ENCODE measurements around the gene NPAT. TPM values are rescaled to one million over a fixed set of nuclear protein-coding genes. Genes with fewer than 3 reads are reported as not detected.

Gene NPAT
- polyA plus RNA-seq (2013, experiment 1 of 2) = 9.8 TPM
- polyA plus RNA-seq (2013, experiment 2 of 2) = 10.2 TPM

- peak within 1 kb of the TSS; percentile 49 for H4K91ac ChIP-seq (ENCODE audit: low read depth, low read length, poor library complexity)
- H3K4me3 ChIP-seq (ENCODE audit: low read length in 2 of 2) = peak within 1 kb of the TSS; percentile 69 to 96
- no peaks in the 10 kb centered on the region for H3K27me3 ChIP-seq (ENCODE audit: control insufficient read depth in 3 of 3, insufficient read depth in 3 of 3, low read depth in 1 of 3, low read length in 3 of 3)
- peaks cover 7 to 22% of the 10 kb centered on the region in 2 donors for H3K4me1 ChIP-seq (ENCODE audit: control insufficient read depth in 2 of 2, insufficient read depth in 1 of 2, low read depth in 1 of 2, low read length in 2 of 2)
- no peak within 1 kb of the TSS for H2BK120ac ChIP-seq (ENCODE audit: low read depth, low read length)
- H2AK5ac ChIP-seq (ENCODE audit: low read depth, low read length) = no peak within 1 kb of the TSS
- H3K9ac ChIP-seq (ENCODE audit: low read depth, low read length, poor library complexity) = peak within 1 kb of the TSS; percentile 96
- H3K36me3 ChIP-seq (replicated peaks in 1 of 2; ENCODE audit: control insufficient read depth in 2 of 2, insufficient read depth in 2 of 2, low read length in 2 of 2) = peaks cover 0 to 41% of the 10 kb centered on the region in 2 donors
- H3K14ac ChIP-seq (ENCODE audit: low read length) = peak within 1 kb of the TSS; percentile 61
- peak within 1 kb of the TSS; percentile 97 for H3K18ac ChIP-seq (ENCODE audit: low read length)
- H3K27ac ChIP-seq (replicated peaks; ENCODE audit: low read length) = peak within 1 kb of the TSS; percentile 99
- no peak within 1 kb of the TSS for H4K8ac ChIP-seq (ENCODE audit: low read depth, low read length)
- no peak within 1 kb of the TSS for H2BK12ac ChIP-seq (ENCODE audit: low read length)
- H3K4ac ChIP-seq (ENCODE audit: low read length) = no peak within 1 kb of the TSS
- H3K23ac ChIP-seq (ENCODE audit: low read depth, low read length, poor library complexity) = peak within 1 kb of the TSS; percentile 94
- H2BK15ac ChIP-seq (ENCODE audit: low read length) = no peak within 1 kb of the TSS
- peak within 1 kb of the TSS; percentile 92 for H3K4me2 ChIP-seq (ENCODE audit: insufficient read depth, low read length, poor library complexity, severe bottlenecking)
- H3K79me1 ChIP-seq (ENCODE audit: low read depth, low read length) = no peaks in the 10 kb centered on the region
- WGBS, 2 donors (ENCODE audit: extremely low coverage in 2 of 2, insufficient read length in 2 of 2, insufficient replicate concordance in 1 of 2) = no CpG with 5 or more reads among the region's 70 CpGs
- H2AFZ ChIP-seq (ENCODE audit: low read length) = peak within 1 kb of the TSS; percentile 88
- DNase-seq (ENCODE audit: low spot score) = peak; percentile 99
- H2BK5ac ChIP-seq (ENCODE audit: low read length) = peak within 1 kb of the TSS; percentile 63
- H3K9me3 ChIP-seq (replicated peaks in 1 of 2; ENCODE audit: control insufficient read depth in 2 of 2, insufficient read depth in 1 of 2, low read depth in 1 of 2, low read length in 2 of 2) = no peaks in the 10 kb centered on the region
Measured at GRCh38 chr11:108222574-108223347, at the start of gene NPAT, which contains the start of gene ATM. Gene NPAT, minus strand, starts transcription at chr11:108222638. Its CDS starts 102 bp downstream, at chr11:108222536. Gene ATM, plus strand, starts transcription at chr11:108223067. Its CDS starts 4,558 bp downstream, at chr11:108227625.

GRCh38 chr11:108269583-108269982 is 47.1 kb upstream of the NPAT start:
- no peak overlapping the region for H2BK15ac ChIP-seq (ENCODE audit: low read length)
- no peak overlapping the region for H2AFZ ChIP-seq (ENCODE audit: low read length)
- no peak overlapping the region for H4K91ac ChIP-seq (ENCODE audit: low read depth, low read length, poor library complexity)
- no peak overlapping the region for H3K4me3 ChIP-seq (ENCODE audit: low read length in 2 of 2)
- H2AK5ac ChIP-seq (ENCODE audit: low read depth, low read length) = no peak overlapping the region
- peaks cover 7 to 68% of the 10 kb centered on the region in 2 donors for H3K36me3 ChIP-seq (replicated peaks in 1 of 2; ENCODE audit: control insufficient read depth in 2 of 2, insufficient read depth in 2 of 2, low read length in 2 of 2)
- H2BK5ac ChIP-seq (ENCODE audit: low read length) = no peak overlapping the region
- DNase-seq (ENCODE audit: low spot score) = no peak
- no peak overlapping the region for H3K18ac ChIP-seq (ENCODE audit: low read length)
- H3K27me3 ChIP-seq (ENCODE audit: control insufficient read depth in 3 of 3, insufficient read depth in 3 of 3, low read depth in 1 of 3, low read length in 3 of 3) = no peaks in the 10 kb centered on the region
- H3K4ac ChIP-seq (ENCODE audit: low read length) = no peak overlapping the region
- H3K9ac ChIP-seq (ENCODE audit: low read depth, low read length, poor library complexity) = no peak overlapping the region
- H4K8ac ChIP-seq (ENCODE audit: low read depth, low read length) = no peak overlapping the region
- no peak overlapping the region for H3K23ac ChIP-seq (ENCODE audit: low read depth, low read length, poor library complexity)
- H3K4me1 ChIP-seq (ENCODE audit: control insufficient read depth in 2 of 2, insufficient read depth in 1 of 2, low read depth in 1 of 2, low read length in 2 of 2) = no peaks in the 10 kb centered on the region
- no peak overlapping the region for H2BK120ac ChIP-seq (ENCODE audit: low read depth, low read length)
- no peak overlapping the region for H2BK12ac ChIP-seq (ENCODE audit: low read length)
- H3K4me2 ChIP-seq (ENCODE audit: insufficient read depth, low read length, poor library complexity, severe bottlenecking) = no peak overlapping the region
- no peak overlapping the region for H3K27ac ChIP-seq (replicated peaks; ENCODE audit: low read length)
- WGBS, 2 donors (ENCODE audit: extremely low coverage in 2 of 2, insufficient read length in 2 of 2, insufficient replicate concordance in 1 of 2) = no CpG with 5 or more reads among the region's 3 CpGs
- H3K9me3 ChIP-seq (replicated peaks in 1 of 2; ENCODE audit: control insufficient read depth in 2 of 2, insufficient read depth in 1 of 2, low read depth in 1 of 2, low read length in 2 of 2) = peaks cover 0 to 5% of the 10 kb centered on the region in 2 donors
- no peak overlapping the region for H3K14ac ChIP-seq (ENCODE audit: low read length)
- H3K79me1 ChIP-seq (ENCODE audit: low read depth, low read length) = no peaks in the 10 kb centered on the region

GRCh38 chr11:108253176-108253575 is 30.7 kb upstream of the NPAT start:
- no peak overlapping the region for H2AFZ ChIP-seq (ENCODE audit: low read length)

GRCh38 chr11:108246885-108247284 is 24.4 kb upstream of the NPAT start:
- no peak overlapping the region for H2BK15ac ChIP-seq (ENCODE audit: low read length)
- H3K4me3 ChIP-seq (ENCODE audit: low read length in 2 of 2) = no peak overlapping the region
- peaks cover 8 to 89% of the 10 kb centered on the region in 2 donors for H3K36me3 ChIP-seq (replicated peaks in 1 of 2; ENCODE audit: control insufficient read depth in 2 of 2, insufficient read depth in 2 of 2, low read length in 2 of 2)
- no peak overlapping the region for H3K9ac ChIP-seq (ENCODE audit: low read depth, low read length, poor library complexity)
- no peak overlapping the region for H2BK5ac ChIP-seq (ENCODE audit: low read length)
- H2BK12ac ChIP-seq (ENCODE audit: low read length) = no peak overlapping the region
- no peak overlapping the region for H3K18ac ChIP-seq (ENCODE audit: low read length)
- H2AFZ ChIP-seq (ENCODE audit: low read length) = no peak overlapping the region
- no peaks in the 10 kb centered on the region for H3K79me1 ChIP-seq (ENCODE audit: low read depth, low read length)
- H4K91ac ChIP-seq (ENCODE audit: low read depth, low read length, poor library complexity) = no peak overlapping the region
- H2AK5ac ChIP-seq (ENCODE audit: low read depth, low read length) = no peak overlapping the region
- H3K9me3 ChIP-seq (replicated peaks in 1 of 2; ENCODE audit: control insufficient read depth in 2 of 2, insufficient read depth in 1 of 2, low read depth in 1 of 2, low read length in 2 of 2) = no peaks in the 10 kb centered on the region
- H3K23ac ChIP-seq (ENCODE audit: low read depth, low read length, poor library complexity) = no peak overlapping the region
- H2BK120ac ChIP-seq (ENCODE audit: low read depth, low read length) = no peak overlapping the region
- DNase-seq (ENCODE audit: low spot score) = no peak
- WGBS, 2 donors (ENCODE audit: extremely low coverage in 2 of 2, insufficient read length in 2 of 2, insufficient replicate concordance in 1 of 2) = no CpG with 5 or more reads among the region's 2 CpGs
- no peak overlapping the region for H3K14ac ChIP-seq (ENCODE audit: low read length)
- H4K8ac ChIP-seq (ENCODE audit: low read depth, low read length) = no peak overlapping the region
- no peaks in the 10 kb centered on the region for H3K4me1 ChIP-seq (ENCODE audit: control insufficient read depth in 2 of 2, insufficient read depth in 1 of 2, low read depth in 1 of 2, low read length in 2 of 2)
- no peak overlapping the region for H3K4me2 ChIP-seq (ENCODE audit: insufficient read depth, low read length, poor library complexity, severe bottlenecking)
- H3K27ac ChIP-seq (replicated peaks; ENCODE audit: low read length) = no peak overlapping the region
- no peak overlapping the region for H3K4ac ChIP-seq (ENCODE audit: low read length)
- no peaks in the 10 kb centered on the region for H3K27me3 ChIP-seq (ENCODE audit: control insufficient read depth in 3 of 3, insufficient read depth in 3 of 3, low read depth in 1 of 3, low read length in 3 of 3)

More at GRCh38 chr11:108253176-108253575, 30.7 kb upstream of the NPAT start:
- no peak overlapping the region for H2BK5ac ChIP-seq (ENCODE audit: low read length)
- H2BK15ac ChIP-seq (ENCODE audit: low read length) = no peak overlapping the region
- no peak overlapping the region for H3K27ac ChIP-seq (replicated peaks; ENCODE audit: low read length)
- no peak overlapping the region for H2AK5ac ChIP-seq (ENCODE audit: low read depth, low read length)
- peaks cover 11 to 99% of the 10 kb centered on the region in 2 donors for H3K36me3 ChIP-seq (replicated peaks in 1 of 2; ENCODE audit: control insufficient read depth in 2 of 2, insufficient read depth in 2 of 2, low read length in 2 of 2)
- no peak overlapping the region for H3K9ac ChIP-seq (ENCODE audit: low read depth, low read length, poor library complexity)
- no peak overlapping the region for H3K18ac ChIP-seq (ENCODE audit: low read length)
- no peak overlapping the region for H4K8ac ChIP-seq (ENCODE audit: low read depth, low read length)
- no peak for DNase-seq (ENCODE audit: low spot score)
- no peaks in the 10 kb centered on the region for H3K9me3 ChIP-seq (replicated peaks in 1 of 2; ENCODE audit: control insufficient read depth in 2 of 2, insufficient read depth in 1 of 2, low read depth in 1 of 2, low read length in 2 of 2)
- no peak overlapping the region for H2BK12ac ChIP-seq (ENCODE audit: low read length)
- no CpG with 5 or more reads among the region's 1 CpG for WGBS, 2 donors (ENCODE audit: extremely low coverage in 2 of 2, insufficient read length in 2 of 2, insufficient replicate concordance in 1 of 2)
- H3K4ac ChIP-seq (ENCODE audit: low read length) = no peak overlapping the region
- no peak overlapping the region for H3K23ac ChIP-seq (ENCODE audit: low read depth, low read length, poor library complexity)
- H3K4me3 ChIP-seq (ENCODE audit: low read length in 2 of 2) = no peak overlapping the region
- no peak overlapping the region for H2BK120ac ChIP-seq (ENCODE audit: low read depth, low read length)
- H3K4me1 ChIP-seq (ENCODE audit: control insufficient read depth in 2 of 2, insufficient read depth in 1 of 2, low read depth in 1 of 2, low read length in 2 of 2) = no peaks in the 10 kb centered on the region
- no peaks in the 10 kb centered on the region for H3K79me1 ChIP-seq (ENCODE audit: low read depth, low read length)
- no peak overlapping the region for H3K14ac ChIP-seq (ENCODE audit: low read length)
- no peaks in the 10 kb centered on the region for H3K27me3 ChIP-seq (ENCODE audit: control insufficient read depth in 3 of 3, insufficient read depth in 3 of 3, low read depth in 1 of 3, low read length in 3 of 3)
- no peak overlapping the region for H4K91ac ChIP-seq (ENCODE audit: low read depth, low read length, poor library complexity)
- H3K4me2 ChIP-seq (ENCODE audit: insufficient read depth, low read length, poor library complexity, severe bottlenecking) = no peak overlapping the region

Measured in neuronal stem cell (in vitro differentiated cells).